GM19438 (cell line): ENCODE results near the gene CCDC117.

Source experiments
- ATAC-seq: cut with Tn5 transposase; IDR thresholded peaks from one replicate; pipeline ENCODE4 v1.9.1; 2021; ENCODE audit warnings: low read depth; ENCODE audit not compliant: unreplicated experiment

Gene CCDC117

DNA sequence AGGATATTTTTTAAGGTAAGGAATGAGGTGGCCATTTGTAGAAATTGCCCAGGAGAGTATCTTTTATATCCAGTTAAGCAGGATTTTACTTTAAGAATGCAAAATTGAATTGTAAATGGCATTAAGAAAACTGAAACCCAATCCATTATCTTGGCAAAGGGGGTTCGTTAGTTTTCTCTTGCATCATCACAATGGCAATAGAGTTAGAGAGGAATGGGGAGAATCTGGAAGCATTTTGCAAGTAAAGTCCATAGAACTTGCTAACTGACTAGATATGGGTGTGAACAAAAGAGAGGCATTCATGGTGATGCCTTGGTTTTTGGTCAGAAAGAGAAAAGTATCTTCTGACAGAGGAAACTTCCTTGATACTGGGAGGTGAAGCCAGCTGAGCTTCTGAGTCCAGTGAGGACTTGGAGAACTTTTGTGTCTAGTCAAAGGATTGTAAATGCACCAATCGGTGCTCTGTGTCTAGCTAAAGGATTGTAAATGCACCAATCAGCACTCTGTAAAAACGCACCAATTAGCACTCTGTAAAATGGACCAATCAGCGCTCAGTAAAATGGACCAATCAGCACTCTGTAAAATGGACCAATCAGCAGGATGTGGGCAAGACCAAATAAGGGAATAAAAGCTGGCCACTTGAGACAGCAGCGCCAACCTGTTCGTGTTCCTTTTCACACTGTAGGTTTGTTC, 3.6 kb upstream of the CCDC117 start:
- no peak for ATAC-seq

DNA sequence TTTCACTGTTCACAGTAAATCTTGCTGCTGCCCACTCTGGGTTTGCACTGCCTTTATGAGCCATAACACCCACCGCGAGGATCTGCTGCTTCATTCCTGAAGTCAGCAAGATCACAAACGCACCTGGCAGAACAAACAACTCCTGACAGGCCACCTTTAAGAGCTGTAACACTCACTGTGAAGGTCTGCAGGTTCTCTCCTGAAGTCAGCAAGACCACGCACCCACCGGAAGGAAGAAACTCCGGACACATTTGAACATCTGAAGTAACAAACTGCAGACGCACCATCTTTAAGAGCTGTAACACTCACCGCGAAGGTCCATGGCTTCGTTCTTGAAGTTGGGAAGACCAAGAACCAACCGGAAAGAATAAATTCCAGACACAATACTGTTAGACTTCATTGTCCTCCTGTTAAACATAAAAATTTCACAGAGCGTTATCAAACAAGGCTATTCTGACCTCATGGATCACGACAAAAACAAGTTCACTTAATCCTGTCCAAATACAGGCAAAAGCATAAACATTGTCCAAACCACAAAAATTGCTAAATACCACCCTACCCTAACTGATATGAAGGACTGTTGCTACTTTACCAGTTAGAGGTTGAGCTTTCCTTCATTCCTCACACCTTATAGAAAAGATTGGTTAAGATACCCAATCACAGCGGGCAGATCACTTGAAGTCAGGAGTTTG, 3.0 kb upstream of the CCDC117 start:
- ATAC-seq, result no peak

DNA sequence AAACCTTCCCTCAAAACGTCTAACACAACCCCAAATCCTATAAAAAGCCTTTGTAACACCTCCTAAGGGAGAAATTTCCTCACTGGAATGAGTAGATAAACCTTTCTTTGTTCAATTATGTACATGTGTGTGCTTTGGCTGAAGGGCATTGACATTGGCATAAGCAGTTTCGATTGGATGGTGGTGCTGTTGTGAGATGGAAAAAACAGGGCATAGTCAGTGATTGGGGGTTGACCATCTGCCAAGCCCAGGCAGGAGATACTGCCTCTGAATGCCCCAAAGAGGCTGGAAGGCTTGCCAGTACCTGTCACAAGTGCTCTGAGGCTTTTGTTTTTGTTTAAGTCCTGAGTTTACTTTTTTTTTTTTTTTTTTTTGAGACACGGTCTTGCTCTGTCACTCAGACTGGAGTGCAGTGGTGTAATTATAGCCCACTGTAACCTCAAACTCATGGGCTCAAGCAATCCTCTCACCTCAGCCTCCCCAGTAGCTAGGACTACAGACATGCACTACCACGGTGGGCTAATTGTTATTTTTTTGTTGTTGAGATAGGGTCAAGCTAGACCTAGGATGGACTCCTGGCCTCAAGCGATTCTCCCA, 1.2 kb upstream of the CCDC117 start:
- no peak for ATAC-seq

DNA sequence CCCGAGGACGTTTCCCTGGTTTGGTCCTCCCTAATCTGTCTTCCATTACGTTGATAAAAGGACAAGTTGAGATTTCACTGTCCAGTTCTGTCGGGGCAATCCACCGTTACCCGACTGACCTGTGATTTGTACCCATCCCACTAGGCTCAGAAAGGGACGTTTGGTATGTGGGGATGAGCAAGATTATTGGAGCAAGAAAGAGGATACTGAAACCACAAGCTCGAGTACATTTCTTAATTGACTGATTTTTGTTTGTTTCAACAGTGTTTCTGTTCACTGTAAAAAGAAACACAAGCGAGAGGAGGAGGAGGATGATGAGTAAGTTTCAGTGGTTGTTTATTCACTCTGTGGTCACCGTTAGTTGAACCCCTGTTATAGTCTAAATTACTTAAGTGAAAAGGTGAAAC, 969 bp downstream of the CCDC117 start:
- ATAC-seq, result peak; percentile 31

DNA sequence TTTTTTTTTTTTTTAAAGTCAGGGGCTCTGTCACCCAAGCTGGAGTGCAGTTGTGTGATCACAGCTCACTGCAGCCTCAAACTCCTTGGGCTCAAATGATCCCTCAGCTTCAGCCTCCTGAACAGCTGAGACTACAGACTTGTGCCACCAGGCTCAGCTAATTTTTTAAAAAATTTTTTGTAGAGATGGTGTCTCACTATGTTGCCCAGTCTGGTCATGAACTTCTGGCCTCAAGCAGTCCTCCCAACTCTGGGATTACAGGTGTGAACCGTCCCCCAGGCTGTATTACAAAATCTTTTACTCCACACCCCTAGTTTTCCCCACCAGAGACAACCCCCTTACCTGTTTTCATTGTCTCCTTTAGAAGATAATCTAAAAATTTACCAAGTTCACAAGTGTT, 1.9 kb downstream of the CCDC117 start:
- no peak for ATAC-seq

DNA sequence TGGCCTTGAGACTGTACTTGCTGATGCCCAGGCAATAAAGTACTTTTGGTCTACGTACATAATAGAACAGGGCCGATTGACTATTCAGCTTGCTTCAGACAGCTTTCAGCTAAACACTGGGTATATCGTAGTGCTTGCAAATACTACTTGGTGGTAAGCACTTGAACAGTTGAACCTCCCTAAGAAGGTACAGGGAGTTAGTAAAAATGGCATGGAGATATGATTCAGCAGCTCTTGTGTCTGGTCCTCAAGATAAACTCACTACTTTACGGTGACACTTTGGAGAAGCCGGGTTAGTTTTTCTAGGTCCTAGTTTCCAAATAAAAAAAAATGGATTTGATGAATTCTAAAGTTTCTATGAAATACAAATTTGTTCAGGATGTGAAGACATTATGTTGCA, 7.3 kb downstream of the CCDC117 start:
- ATAC-seq, result no peak

DNA sequence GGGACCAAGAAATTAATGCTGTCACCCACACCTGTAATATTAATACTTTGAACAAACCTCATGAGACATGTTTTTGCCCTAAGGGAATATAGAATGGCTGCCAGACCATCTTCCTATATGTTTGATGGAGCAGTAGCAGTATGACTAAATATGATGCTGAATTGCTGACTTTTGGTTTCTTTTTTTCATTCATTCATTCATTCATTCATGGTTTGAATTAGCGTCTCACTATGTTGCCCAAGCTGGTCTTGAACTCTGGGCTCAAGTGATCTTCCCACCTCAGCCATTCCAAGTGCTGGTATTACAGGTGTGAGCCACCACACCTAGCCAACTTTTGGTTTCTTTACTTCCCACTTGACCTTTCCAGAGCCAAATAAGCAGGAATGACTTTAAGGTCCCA, 7.8 kb downstream of the CCDC117 start:
- no peak for ATAC-seq

DNA sequence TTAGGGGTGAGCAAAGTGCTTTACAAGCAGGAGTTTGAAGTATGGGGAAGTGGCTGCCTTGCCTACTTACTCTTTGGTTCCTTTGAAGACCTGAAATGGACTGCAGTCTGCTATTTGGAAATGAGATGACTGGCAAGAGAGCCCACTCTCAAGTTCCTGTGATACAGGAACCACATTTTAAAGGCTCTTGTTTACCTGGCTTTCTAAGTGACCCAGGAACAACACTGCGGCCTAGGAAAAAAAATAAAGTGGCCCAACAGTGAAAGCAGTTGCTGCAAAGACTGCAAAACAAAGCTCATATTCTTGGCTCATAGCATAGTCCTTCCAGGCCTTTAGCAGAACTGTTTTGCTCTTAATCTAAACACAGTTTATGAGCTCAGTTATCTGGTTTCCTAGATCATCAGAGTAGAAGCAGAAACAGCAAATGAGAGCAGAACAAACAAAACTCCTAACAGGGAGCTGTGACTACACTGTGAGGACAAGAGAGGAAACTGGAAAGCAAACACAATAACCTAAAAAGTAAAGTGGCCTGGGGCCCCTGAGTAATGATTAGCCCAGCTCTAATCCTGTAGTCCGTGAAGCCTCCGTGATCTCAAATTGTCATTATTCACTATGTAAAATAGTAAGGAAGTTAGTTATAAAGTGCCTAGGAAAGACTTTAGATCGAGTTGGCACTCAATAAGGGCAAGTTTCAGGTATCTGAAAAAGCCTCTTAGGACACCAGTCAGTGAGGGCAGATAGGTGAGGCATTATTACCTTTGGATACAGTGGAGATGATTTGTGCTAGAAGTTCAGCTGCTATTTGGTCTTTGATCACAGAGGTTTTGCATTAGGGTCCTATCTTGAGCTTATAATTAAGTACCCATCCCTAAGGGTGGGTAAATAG, 11.5 kb downstream of the CCDC117 start:
- ATAC-seq, result no peak

DNA sequence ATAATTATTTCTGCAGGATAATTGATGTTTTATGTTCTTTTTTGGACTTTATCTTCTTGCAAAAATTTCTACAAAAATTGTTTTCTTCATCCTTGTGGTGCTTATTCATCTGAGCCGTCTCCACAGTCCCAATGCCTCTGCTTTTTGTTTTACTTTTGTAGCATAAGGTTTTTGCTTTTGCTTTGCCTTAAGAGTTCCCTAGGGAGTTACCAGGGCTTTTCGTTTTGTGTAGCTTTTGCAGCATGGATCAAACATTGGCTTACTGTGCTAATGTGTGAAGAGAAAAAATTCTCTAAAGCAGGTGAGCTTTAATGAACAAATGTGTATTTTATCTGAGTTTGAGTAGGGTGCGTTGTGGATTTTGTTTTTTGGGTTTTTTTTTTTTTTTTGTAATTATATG, 16.1 kb downstream of the CCDC117 start:
- ATAC-seq, result no peak

DNA sequence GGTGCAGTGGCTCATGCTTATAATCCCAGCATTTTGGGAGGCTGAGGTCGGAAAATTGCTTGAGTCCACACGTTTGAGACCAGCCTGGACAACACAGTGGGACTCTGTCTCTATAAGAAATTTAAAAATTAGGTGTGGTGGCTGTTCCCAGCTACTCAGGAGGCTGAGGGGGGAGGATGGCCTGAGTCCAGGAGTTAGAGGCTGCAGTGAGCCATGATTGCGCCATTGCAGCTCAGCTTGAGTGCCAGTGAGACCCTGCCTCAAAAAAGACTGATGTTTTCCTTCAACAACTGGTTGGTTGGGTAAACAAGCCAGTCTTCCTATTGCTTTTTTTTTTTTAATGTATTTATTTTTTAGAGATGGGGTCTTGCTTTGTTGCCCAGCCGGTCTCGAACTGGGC, 18.6 kb downstream of the CCDC117 start:
- no peak for ATAC-seq

DNA sequence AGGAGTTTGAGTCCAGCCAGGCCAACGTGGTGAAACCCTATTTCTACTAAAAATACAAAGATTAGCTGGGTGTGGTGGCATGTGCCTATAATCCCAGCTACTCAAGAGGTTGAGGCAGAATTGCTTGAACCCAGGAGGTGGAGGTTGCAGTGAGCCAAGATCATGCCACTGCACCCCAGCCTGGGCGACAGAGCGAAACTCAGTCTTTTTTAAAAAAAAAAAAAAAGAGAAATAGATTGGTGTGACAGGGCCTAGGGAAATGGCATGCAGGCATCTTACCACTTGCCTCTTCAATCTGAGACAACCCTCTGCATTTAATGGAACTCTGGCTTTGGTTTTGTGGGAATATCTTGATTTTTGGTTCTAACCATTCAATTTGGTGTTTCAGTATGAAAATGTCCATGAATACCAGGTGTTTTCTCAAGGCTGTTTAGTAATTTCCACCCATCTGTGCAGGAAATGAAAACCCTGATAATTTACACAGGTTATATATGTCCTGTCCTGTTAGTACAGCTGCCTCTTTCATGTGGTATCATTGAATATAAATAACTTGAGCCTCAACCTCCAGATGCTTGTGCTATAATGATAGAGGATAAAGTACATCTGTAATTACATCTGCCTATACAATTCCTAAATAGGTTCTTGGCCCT, 19.5 kb downstream of the CCDC117 start:
- ATAC-seq, result peak; percentile 71

DNA sequence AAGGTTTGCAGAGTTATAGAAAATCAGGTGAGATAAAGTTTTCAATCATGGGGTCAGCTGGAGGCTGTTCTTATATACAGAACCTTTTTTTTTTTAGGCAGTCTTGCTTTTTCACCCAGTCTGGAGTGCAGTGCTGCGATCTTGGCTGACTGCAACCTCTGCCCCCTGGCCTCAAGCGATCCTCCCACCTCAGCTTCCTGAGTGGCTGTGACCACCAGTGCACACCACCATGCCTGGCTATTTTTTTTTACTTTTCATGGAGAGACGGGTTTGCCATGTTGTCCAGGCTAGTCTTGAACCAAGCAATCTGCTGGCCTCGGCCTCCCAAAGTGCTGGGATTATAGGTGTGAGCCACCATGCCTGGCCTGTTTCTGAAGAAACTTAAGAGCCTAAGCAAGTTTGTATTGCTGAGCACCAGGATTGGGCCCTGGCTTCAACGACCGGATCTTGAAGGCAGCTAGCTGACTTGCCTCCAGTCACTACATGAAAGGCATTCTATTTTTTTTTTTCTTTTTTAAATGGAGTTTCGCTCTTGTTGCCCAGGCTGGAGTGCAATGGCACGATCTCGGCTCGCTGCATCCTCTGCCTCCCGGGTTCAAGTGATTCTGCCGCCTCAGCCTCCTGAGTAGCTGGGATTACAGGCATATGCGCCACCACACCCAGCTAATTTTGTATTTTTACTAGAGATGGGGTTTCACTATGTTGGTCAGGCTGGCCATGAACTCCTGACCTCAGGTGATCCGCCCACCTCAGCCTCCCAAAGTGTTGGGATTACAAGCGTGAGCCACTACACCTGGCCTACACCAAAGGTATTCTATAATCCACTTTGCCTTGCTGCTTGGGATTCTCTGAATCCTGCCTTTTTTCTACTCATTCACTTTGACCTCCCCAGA, 20.2 kb downstream of the CCDC117 start:
- ATAC-seq, result peak; percentile 52

DNA sequence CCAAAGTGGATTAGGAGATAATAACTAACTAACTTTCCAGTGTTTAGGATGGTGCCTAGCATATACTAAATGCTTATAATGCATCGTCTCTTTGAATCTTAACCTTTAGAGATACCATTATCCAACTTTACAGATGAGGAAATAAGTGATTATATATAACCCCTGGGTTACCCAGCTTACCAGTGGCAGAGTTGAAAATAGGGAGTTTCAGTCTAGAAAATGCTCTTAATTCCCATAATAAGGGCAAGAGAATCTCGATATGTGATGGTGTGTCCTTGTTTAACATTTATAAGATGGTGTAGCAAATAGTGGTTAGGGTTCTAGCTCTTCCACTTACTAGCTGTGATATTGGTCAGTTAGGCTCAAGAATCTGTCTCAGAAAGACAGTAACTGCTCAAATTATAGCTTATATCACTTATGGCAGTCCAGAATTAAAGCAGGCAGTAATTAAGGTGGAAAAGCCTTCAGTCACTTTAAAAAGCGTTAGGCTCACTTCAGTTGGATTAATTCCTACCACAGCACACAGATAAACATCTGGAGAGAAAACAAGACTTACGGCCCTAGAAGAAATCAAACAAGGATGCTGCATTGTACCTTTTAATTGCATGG, 21.6 kb downstream of the CCDC117 start:
- ATAC-seq, result no peak

DNA sequence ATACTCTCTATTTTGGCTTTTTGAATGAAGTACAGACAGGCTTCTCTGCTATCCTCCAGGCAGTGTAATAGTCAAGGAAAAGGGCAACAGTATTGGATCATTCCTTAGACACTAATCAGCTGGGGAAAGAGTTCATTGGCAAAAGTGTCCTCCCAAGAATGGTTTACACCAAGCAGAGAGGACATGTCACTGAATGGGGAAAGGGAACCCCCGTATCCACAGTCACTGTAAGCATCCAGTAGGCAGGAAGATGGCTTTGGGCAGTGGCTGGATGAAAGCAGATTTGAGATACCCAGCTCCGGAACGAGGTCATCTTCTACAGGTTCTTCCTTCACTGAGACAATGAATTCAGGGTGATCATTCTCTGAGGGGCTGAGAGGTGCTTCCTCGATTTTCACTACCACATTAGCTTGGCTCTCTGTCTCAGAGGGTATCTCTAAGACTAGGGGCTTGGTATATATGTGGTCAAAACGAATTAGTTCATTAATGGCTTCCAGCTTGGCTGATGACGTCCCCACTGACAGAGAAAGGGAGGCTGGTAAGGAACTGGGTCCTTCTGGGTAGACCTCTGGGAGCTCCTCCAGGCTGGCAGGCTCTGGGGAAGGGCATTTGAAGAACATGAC, 22.7 kb downstream of the CCDC117 start:
- no peak for ATAC-seq

DNA sequence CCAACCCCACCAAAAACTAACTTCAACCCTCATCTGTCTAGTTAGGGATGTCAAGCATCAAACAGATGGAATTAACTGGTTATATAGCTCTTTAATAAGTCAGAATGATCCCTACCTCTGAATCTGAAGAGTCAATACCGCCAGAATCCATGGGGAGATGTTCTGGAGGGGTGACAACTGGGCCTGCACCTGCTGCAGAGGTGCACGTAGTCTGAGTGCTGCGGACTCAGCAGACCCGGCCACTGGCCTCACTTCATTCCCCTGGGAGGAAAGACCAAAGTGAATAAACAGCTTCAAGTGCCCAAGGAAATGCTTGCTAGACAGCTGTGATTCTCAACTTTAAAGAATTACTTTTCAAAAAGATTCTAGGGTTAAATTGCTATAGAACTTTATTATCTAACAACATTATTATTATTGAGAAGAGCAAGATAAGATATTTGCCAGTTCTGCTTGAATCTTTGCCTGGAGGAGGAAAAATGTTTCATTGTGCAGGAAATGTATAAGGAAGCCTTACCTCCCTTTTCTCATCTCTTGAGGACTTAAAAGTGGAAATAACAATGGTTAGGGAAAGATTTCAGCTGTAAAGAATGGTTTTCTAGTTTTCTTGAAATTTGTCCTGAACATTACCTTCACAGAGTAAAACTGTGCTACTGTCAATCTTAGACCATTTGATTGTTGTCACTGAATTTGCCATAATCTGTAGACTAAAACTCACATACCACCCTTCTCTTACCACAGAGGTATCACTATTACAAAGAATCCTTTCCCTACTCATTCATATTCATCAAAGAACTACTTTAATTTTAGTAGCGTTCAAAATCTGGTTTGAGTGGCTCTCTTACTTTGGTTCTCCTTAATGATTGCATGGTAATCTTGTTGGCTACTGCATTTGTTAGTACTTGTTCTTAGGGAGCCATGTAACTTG, 23.7 kb downstream of the CCDC117 start:
- ATAC-seq, result no peak

DNA sequence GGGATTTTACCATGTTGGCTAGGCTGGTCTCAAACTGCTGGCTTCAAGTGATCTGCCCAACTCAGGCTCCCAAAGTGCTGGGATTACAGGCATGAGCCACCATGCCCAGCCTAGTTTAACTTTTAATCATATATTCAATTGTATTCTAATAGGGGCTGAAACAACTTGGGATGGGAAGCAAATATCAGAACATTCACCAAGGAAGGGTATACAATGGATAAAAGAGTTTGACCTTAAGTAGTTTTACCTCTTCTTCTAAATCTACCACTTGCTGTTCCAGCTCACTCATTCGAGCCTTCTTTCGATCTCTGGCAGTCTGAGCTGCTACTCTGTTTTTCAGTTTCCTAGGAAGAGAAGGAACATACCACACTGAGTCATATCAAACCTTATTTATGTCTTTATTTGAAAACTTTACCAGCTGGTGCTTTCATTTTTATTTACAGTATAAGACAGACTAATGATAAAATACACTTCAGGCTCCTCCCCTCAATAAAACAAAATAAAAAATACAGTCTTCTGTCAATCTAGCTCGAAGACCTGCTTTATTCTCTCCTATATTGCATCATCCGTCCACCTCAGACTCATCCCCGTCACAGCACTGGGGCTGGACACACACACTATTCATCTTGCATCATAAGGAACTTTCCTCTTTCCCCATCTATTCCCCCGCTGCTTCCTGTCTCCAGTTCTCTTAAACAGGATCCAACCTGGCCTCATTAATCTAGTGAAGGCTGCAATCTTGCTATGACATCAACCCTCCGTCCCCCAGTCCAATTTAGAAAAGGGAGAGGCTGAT, 26.5 kb downstream of the CCDC117 start:
- ATAC-seq, result no peak
